HCT116 (cell line): ENCODE results near the gene CCDC137. TPM values are rescaled to one million over a fixed set of nuclear protein-coding genes. Genes with fewer than 3 reads are reported as not detected.

ENCODE experiments used
- ATAC-seq: fragments of 200-7000 bp; cut with Tn5 transposase; 2 replicates; pipeline ENCODE4 v1.9.1; 2020; ENCODE audit warnings: mild to moderate bottlenecking, moderate library complexity
- BruUV-seq: library from RNA; stranded (reverse); fragments of 400-500 nt; replicated peaks from 2 replicates; lab custom pipeline; 2021; lab: Mats Ljungman, UMichigan
- CTCF ChIA-PET: fragments of 300-600 bp; sonication (Branson Sonifier 250); formaldehyde crosslinking; loops from one replicate; lab custom pipeline; 2021; ENCODE audit warnings: antibody characterized with exemption; lab: Charles Lee
- POLR2A ChIA-PET: fragments of 300-600, 350-600 bp; sonication (Branson Sonifier 250); formaldehyde crosslinking; loops from one replicate; lab custom pipeline; 2021; ENCODE audit warnings: antibody characterized with exemption; lab: Charles Lee
- RAD21 ChIA-PET, 2 experiments: fragments of 300-600 bp; sonication (Branson Sonifier 250); formaldehyde crosslinking; loops; one replicate each; lab custom pipeline; 2023; ENCODE audit warnings: low total read pairs in 2 of 2; ENCODE audit not compliant: uncharacterized antibody in 2 of 2, unreplicated experiment in 2 of 2, low non-redundant PET in 1 of 2; lab: Charles Lee
- DNase-seq: peaks from one replicate; pipeline ENCODE4 v3.0.0-alpha.2; 2010; ENCODE audit warnings: low read depth, low spot score
- H2AFZ ChIP-seq: fragments of 200-600 bp; shearing (Covaris generic), sonication (generic); 2 replicates; pipeline ENCODE4 v1.6.1; 2017; ENCODE audit warnings: low read depth, mixed run types, mixed read lengths, antibody characterized with exemption, low read length; ENCODE audit not compliant: poor library complexity, severe bottlenecking
- H3K27ac ChIP-seq: 2 replicates; pipeline ENCODE4 v1.5.1; 2012; ENCODE audit warnings: low read depth, low read length
- H3K27me3 ChIP-seq: fragments of 200-600 bp; sonication (generic); 2 replicates; pipeline ENCODE4 v1.6.1; 2016; ENCODE audit warnings: mixed run types, low read length, mixed read lengths; ENCODE audit not compliant: insufficient read depth
- H3K36me3 ChIP-seq, 2 experiments: fragments of 200-500 bp in 1 of 2; fragments of 200-600 bp in 1 of 2; sonication (Bioruptor generic) in 1 of 2; sonication (generic) in 1 of 2; 2 replicates each; pipeline versions ENCODE4 v1.5.1 to v1.6.1; 2014 to 2016; ENCODE audit warnings: low read length in 2 of 2, inconsistent platforms in 1 of 2, mixed read lengths in 1 of 2, mixed run types in 1 of 2; ENCODE audit not compliant: insufficient read depth in 2 of 2, control insufficient read depth in 1 of 2
- H3K4me1 ChIP-seq, 2 experiments: fragments of 200-600 bp in 1 of 2; sonication (generic) in 1 of 2; 2 replicates each; pipeline versions ENCODE4 v1.5.1 to v1.6.1; 2012 to 2017; ENCODE audit warnings: low read length in 2 of 2, inconsistent platforms in 1 of 2, mild to moderate bottlenecking in 1 of 2, mixed read lengths in 1 of 2, mixed run types in 1 of 2, moderate library complexity in 1 of 2; ENCODE audit not compliant: insufficient read depth in 2 of 2, control insufficient read depth in 1 of 2
- H3K4me2 ChIP-seq: fragments of 200-600 bp; sonication (generic); 2 replicates; pipeline ENCODE4 v1.6.1; 2017; ENCODE audit warnings: mixed run types, low read length, mixed read lengths
- H3K4me3 ChIP-seq, 2 experiments: fragments of 200-600 bp in 1 of 2; sonication (generic) in 1 of 2; replicated peaks in 1 of 2; 2 replicates each; pipeline ENCODE4 v1.5.1; 2011 to 2016; ENCODE audit warnings: low read length in 2 of 2, control low read depth in 1 of 2, low read depth in 1 of 2, mild to moderate bottlenecking in 1 of 2, mixed read lengths in 1 of 2, mixed run types in 1 of 2
- H3K79me2 ChIP-seq: fragments of 200-600 bp; sonication (generic); 2 replicates; pipeline ENCODE4 v1.6.1; 2017; ENCODE audit warnings: mild to moderate bottlenecking, mixed run types, low read length, moderate library complexity, mixed read lengths; ENCODE audit not compliant: insufficient read depth
- H3K9ac ChIP-seq: fragments of 200-600 bp; sonication (generic); 2 replicates; pipeline ENCODE4 v1.6.1; 2016; ENCODE audit warnings: low read length, mixed read lengths
- H3K9me2 ChIP-seq: fragments of 200-600 bp; sonication (generic), shearing (Covaris generic); 2 replicates; pipeline ENCODE4 v1.6.1; 2017; ENCODE audit warnings: mixed run types, mild to moderate bottlenecking, moderate library complexity; ENCODE audit not compliant: insufficient read depth
- H3K9me3 ChIP-seq, 2 experiments: fragments of 200-500 bp in 1 of 2; fragments of 200-600 bp in 1 of 2; sonication (Bioruptor generic) in 1 of 2; sonication (generic) in 1 of 2; 2 replicates each; pipeline ENCODE4 v1.6.1; 2014 to 2017; ENCODE audit warnings: low read length in 2 of 2, mixed read lengths in 2 of 2, inconsistent platforms in 1 of 2, low read depth in 1 of 2, mild to moderate bottlenecking in 1 of 2, mixed run types in 1 of 2, moderate library complexity in 1 of 2; ENCODE audit not compliant: control insufficient read depth in 1 of 2, insufficient read depth in 1 of 2
- H4K20me1 ChIP-seq: fragments of 200-600 bp; sonication (generic), shearing (Covaris generic); 2 replicates; pipeline ENCODE4 v1.6.1; 2017; ENCODE audit warnings: mixed run types, mild to moderate bottlenecking, moderate library complexity; ENCODE audit not compliant: insufficient read depth
- CBX3 ChIP-seq: IDR thresholded peaks from 2 replicates; pipeline ENCODE4 v1.6.1; 2012; ENCODE audit warnings: low read depth
- EGR1 ChIP-seq: IDR thresholded peaks from 2 replicates; pipeline ENCODE4 v1.6.1; 2012; ENCODE audit warnings: low read depth
- ELF1 ChIP-seq: IDR thresholded peaks from 2 replicates; pipeline ENCODE4 v1.6.1; 2012; ENCODE audit warnings: low read depth, borderline replicate concordance
- EZH2 ChIP-seq: fragments of 200-600 bp; sonication (generic); IDR thresholded peaks from 2 replicates; pipeline ENCODE4 v1.6.1; 2017; ENCODE audit warnings: antibody characterized with exemption, mixed run types
- EZH2phosphoT487 ChIP-seq: fragments of 200-600 bp; IDR thresholded peaks from 2 replicates; pipeline ENCODE4 v1.6.1; 2018; ENCODE audit warnings: antibody characterized with exemption, borderline replicate concordance
- FOSL1 ChIP-seq: IDR thresholded peaks from 2 replicates; pipeline ENCODE4 v1.6.1; 2012; ENCODE audit warnings: low read depth
- JUND ChIP-seq: IDR thresholded peaks from 2 replicates; pipeline ENCODE4 v1.6.1; 2012
- RAD21 ChIP-seq: IDR thresholded peaks from 2 replicates; pipeline ENCODE4 v1.6.1; 2012; ENCODE audit warnings: low read depth, mild to moderate bottlenecking
- REST ChIP-seq: IDR thresholded peaks from 2 replicates; pipeline ENCODE4 v1.6.1; 2012; ENCODE audit warnings: low read depth
- SIN3A ChIP-seq: IDR thresholded peaks from 2 replicates; pipeline ENCODE4 v1.6.1; 2012; ENCODE audit warnings: low read depth
- SRF ChIP-seq: IDR thresholded peaks from 2 replicates; pipeline ENCODE4 v1.6.1; 2012; ENCODE audit warnings: low read depth
- TCF7L2 ChIP-seq: IDR thresholded peaks from 2 replicates; pipeline ENCODE4 v1.7.0; 2011; ENCODE audit warnings: borderline replicate concordance, inconsistent platforms; ENCODE audit not compliant: insufficient read depth, insufficient read length; ENCODE audit errors: extremely low read depth
- ZNF274 ChIP-seq: fragments of 200-500 bp; sonication (Bioruptor generic); IDR thresholded peaks from 2 replicates; pipeline ENCODE4 v1.6.1; 2014; ENCODE audit warnings: mild to moderate bottlenecking, low read depth, low read length, inconsistent platforms
- intact Hi-C: fragments of 100-400 bp; cut with micrococcal nuclease; formaldehyde crosslinking; loops from 2 replicates; pipeline ENCODE4 v1.10.0; 2022
- total RNA-seq: library from RNA; stranded (reverse); gene quantifications from one replicate; pipeline ENCODE4 v1.2.1, GENCODE V29; 2021; ENCODE audit not compliant: unreplicated experiment
- TF ChIP-seq, protein P1 (sequence below): IDR thresholded peaks from 2 replicates; pipeline ENCODE4 v1.6.1; 2011; ENCODE audit warnings: mild to moderate bottlenecking, low read length, moderate library complexity; ENCODE audit not compliant: insufficient replicate concordance; ENCODE audit errors: extremely low read depth
- TF ChIP-seq, protein P2 (sequence below), 3 experiments: fragments of 200-600 bp in 1 of 3; sonication (generic) in 1 of 3; IDR thresholded peaks in 2 of 3; conservative IDR thresholded peaks in 1 of 3; 2 replicates each; pipeline ENCODE4 v1.5.1; 2012 to 2017; ENCODE audit warnings: low read depth in 2 of 3, low read length in 2 of 3, antibody characterized with exemption in 1 of 3, borderline replicate concordance in 1 of 3, control low read depth in 1 of 3, mild to moderate bottlenecking in 1 of 3, mixed read lengths in 1 of 3, mixed run types in 1 of 3, moderate library complexity in 1 of 3; ENCODE audit not compliant: insufficient read depth in 1 of 3
- TF ChIP-seq, protein P3 (sequence below): IDR thresholded peaks from 2 replicates; pipeline ENCODE4 v1.6.1; 2012

CCDC137 gene
- total RNA-seq, 1 experiment from 2014 or later, result 77.5 TPM

DNA sequence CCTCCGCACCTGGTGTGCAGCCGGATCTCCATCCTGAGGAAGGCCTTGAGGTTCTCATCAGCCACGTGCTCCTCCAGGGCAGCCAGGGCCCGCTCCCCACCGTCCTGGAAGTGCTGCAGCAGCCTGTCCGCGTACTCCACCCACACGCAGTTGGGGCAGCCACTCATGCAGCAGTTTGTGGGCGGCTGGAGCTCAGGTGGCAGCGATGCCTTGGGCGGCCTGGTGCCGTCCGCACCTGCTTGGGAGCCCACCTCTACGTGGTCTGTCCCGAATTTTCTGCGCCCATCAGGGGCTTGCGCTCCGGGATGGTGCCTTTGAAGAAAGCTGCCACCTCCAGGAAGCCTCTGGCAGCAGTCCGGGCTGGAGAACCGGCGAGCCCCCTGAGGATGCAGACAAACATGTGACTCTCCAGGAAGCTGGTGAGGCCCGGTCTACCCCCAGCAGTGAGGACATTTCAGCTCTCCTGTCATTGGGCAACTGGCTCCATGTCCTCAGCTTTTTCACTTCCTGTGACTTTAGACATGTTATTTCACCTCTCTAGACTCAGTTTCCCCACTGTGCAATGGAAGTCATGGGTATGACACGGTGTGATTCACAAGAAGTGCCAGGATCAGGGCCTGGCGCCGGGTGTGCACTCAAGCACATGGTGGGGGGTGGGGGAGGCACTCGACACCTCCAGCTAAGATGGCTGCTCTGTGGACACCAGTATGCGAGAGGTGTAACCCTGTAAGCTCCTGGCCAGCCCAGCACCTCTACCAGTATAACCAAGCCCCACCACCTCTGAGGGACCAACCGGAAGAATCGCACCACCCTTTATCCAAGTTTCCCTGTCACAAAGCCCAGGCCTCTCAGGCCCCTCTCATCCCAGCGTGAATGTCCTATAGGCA, 1.1 kb upstream of the CCDC137 start (continued):
- TF ChIP-seq EGR1 (no peak), SIN3A (peak; percentile 46; the same call in 1 of the 2 replicates), CBX3 (peak; percentile 95), EZH2phosphoT487 (no peak), EZH2 (no peak), RAD21 (no peak), ELF1 (no peak), SRF (no peak)

DNA sequence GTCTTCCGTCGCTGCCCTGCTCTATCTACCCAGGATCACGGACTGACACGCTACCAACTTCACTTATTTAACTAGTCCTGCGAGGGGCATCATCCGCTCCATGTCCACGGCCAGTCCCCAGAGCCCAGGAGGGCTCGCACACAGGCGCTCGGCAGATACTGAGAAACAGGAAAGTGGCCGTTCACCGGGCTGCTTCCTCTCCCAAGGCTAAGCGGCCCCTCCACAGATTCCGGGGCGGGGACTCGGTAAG, 520 bp upstream of the CCDC137 start:
- Histone ChIP-seq H3K27me3 (no peaks in the 10 kb centered on the region), H3K9me3 (no peaks in the 10 kb centered on the region), H3K27ac (peak overlapping the region; percentile 86), H4K20me1 (peaks cover 3% of the 10 kb centered on the region; the same call in 1 of the 2 replicates), H3K79me2 (peaks cover 61% of the 10 kb centered on the region), H3K4me3 (peak overlapping the region; percentile 78 to 84), H3K9me2 (no peaks in the 10 kb centered on the region), H3K4me1 (peaks cover 40 to 48% of the 10 kb centered on the region in 2 experiments), H2AFZ (no peak overlapping the region), H3K36me3 (peaks cover 18 to 39% of the 10 kb centered on the region in 2 experiments), H3K9ac (peak overlapping the region; percentile 97), H3K4me2 (peak overlapping the region; percentile 89)
- ChIA-PET POLR2A (interaction anchor here (1.2 to 2.7 kb wide), 3 partner anchors 10 to 18 kb away, joined by 5 to 9 read pairs (median 7); partner anchors contain the start of genes ARL16, HGS and PDE6G), RAD21 (interaction anchor here in 1 of 2 experiments (2.2 kb wide), 1 partner anchor 18 kb away, joined by 4 read pairs; the partner anchor contains the start of genes ARL16 and HGS), CTCF (no interaction called here)
- ATAC-seq (no peak), DNase-seq (no peak)
- TF ChIP-seq EGR1 (no peak), CBX3 (no peak), ZNF274 (no peak), JUND (no peak), TCF7L2 (no peak), SIN3A (no peak), FOSL1 (no peak), REST (no peak)
- TF ChIP-seq, protein P1, sequence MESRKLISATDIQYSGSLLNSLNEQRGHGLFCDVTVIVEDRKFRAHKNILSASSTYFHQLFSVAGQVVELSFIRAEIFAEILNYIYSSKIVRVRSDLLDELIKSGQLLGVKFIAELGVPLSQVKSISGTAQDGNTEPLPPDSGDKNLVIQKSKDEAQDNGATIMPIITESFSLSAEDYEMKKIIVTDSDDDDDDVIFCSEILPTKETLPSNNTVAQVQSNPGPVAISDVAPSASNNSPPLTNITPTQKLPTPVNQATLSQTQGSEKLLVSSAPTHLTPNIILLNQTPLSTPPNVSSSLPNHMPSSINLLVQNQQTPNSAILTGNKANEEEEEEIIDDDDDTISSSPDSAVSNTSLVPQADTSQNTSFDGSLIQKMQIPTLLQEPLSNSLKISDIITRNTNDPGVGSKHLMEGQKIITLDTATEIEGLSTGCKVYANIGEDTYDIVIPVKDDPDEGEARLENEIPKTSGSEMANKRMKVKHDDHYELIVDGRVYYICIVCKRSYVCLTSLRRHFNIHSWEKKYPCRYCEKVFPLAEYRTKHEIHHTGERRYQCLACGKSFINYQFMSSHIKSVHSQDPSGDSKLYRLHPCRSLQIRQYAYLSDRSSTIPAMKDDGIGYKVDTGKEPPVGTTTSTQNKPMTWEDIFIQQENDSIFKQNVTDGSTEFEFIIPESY, result no peak
- TF ChIP-seq, protein P2, sequence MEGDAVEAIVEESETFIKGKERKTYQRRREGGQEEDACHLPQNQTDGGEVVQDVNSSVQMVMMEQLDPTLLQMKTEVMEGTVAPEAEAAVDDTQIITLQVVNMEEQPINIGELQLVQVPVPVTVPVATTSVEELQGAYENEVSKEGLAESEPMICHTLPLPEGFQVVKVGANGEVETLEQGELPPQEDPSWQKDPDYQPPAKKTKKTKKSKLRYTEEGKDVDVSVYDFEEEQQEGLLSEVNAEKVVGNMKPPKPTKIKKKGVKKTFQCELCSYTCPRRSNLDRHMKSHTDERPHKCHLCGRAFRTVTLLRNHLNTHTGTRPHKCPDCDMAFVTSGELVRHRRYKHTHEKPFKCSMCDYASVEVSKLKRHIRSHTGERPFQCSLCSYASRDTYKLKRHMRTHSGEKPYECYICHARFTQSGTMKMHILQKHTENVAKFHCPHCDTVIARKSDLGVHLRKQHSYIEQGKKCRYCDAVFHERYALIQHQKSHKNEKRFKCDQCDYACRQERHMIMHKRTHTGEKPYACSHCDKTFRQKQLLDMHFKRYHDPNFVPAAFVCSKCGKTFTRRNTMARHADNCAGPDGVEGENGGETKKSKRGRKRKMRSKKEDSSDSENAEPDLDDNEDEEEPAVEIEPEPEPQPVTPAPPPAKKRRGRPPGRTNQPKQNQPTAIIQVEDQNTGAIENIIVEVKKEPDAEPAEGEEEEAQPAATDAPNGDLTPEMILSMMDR (IDR thresholded peaks at IDR 0.05 in 2 of 3, conservative IDR thresholded peaks at IDR 0.05 in 1 of 3; ENCODE audit: borderline replicate concordance in 1 of 3, insufficient read depth in 1 of 3, low read depth in 2 of 3, low read length in 2 of 3), result no peak
- TF ChIP-seq, protein P3, sequence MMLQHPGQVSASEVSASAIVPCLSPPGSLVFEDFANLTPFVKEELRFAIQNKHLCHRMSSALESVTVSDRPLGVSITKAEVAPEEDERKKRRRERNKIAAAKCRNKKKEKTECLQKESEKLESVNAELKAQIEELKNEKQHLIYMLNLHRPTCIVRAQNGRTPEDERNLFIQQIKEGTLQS, result no peak
- intact Hi-C loops, result no loop called here
- TSS peak; percentile 83 for BruUV-seq
